Calu3 (cell line): ENCODE data around the gene EYS. TPM values are rescaled to one million over a fixed set of nuclear protein-coding genes. Genes with fewer than 3 reads are reported as not detected.

Source experiments
- BruUV-seq: library from RNA; stranded (reverse); fragments of 400-500 nt; replicated peaks from 2 replicates; lab custom pipeline; 2021; lab: Mats Ljungman, UMichigan
- CTCF ChIA-PET: fragments of 300-600 bp; sonication (Branson Sonifier 250); formaldehyde crosslinking; loops from one replicate; lab custom pipeline; 2022; ENCODE audit warnings: antibody characterized with exemption; lab: Charles Lee
- DNase-seq: peaks from one replicate; pipeline ENCODE4 v3.0.0; 2022
- H3K27ac Mint-ChIP-seq: one replicate; pipeline ENCODE4 v1.8.0; 2022; ENCODE audit warnings: mixed read lengths; ENCODE audit not compliant: unreplicated experiment
- H3K27me3 Mint-ChIP-seq: one replicate; pipeline ENCODE4 v1.8.0; 2022; ENCODE audit warnings: mixed read lengths; ENCODE audit not compliant: unreplicated experiment
- H3K36me3 Mint-ChIP-seq: one replicate; pipeline ENCODE4 v1.8.0; 2022; ENCODE audit warnings: mild to moderate bottlenecking, moderate library complexity, mixed read lengths; ENCODE audit not compliant: insufficient read depth, unreplicated experiment
- H3K4me1 Mint-ChIP-seq: one replicate; pipeline ENCODE4 v1.8.0; 2022; ENCODE audit warnings: mild to moderate bottlenecking, low read depth, mixed read lengths; ENCODE audit not compliant: unreplicated experiment
- H3K4me3 Mint-ChIP-seq: one replicate; pipeline ENCODE4 v1.8.0; 2022; ENCODE audit warnings: mild to moderate bottlenecking, low read depth, moderate library complexity, mixed read lengths; ENCODE audit not compliant: unreplicated experiment
- H3K9me3 Mint-ChIP-seq: one replicate; pipeline ENCODE4 v1.8.0; 2022; ENCODE audit warnings: low read depth, mixed read lengths; ENCODE audit not compliant: unreplicated experiment
- intact Hi-C: fragments of 100-400 bp; cut with micrococcal nuclease; formaldehyde crosslinking; loops from one replicate; pipeline ENCODE4 v1.10.0; 2022; ENCODE audit not compliant: unreplicated experiment
- total RNA-seq: library from RNA; stranded (reverse); gene quantifications from 2 replicates; pipeline ENCODE4 v1.2.3, GENCODE V29; 2022
- TF ChIP-seq, protein P1 (sequence below): fragments of 200-600 bp; IDR thresholded peaks from one replicate; pipeline ENCODE4 v1.8.0; 2022; ENCODE audit warnings: antibody characterized with exemption; ENCODE audit not compliant: unreplicated experiment

Gene EYS
- total RNA-seq, 1 experiment from 2014 or later: not detected

DNA sequence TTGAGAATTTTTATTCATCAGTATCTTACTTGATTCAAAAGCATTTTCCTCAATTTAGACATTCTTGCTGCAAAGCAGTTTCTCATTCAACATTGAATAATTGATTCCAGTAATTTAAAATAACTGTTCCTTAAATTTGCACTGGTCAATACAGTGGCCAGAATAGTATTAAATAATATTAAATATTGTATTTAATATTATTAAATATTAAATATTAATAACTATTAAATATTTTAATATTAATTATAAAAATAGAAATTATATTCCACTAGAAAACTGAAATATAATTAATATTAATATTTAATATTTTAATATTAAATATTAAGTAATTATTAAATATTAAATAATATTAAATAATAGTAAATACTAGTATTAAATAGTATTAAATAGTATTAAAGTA, 758.8 kb downstream of the EYS start:
- TF ChIP-seq, protein P1, sequence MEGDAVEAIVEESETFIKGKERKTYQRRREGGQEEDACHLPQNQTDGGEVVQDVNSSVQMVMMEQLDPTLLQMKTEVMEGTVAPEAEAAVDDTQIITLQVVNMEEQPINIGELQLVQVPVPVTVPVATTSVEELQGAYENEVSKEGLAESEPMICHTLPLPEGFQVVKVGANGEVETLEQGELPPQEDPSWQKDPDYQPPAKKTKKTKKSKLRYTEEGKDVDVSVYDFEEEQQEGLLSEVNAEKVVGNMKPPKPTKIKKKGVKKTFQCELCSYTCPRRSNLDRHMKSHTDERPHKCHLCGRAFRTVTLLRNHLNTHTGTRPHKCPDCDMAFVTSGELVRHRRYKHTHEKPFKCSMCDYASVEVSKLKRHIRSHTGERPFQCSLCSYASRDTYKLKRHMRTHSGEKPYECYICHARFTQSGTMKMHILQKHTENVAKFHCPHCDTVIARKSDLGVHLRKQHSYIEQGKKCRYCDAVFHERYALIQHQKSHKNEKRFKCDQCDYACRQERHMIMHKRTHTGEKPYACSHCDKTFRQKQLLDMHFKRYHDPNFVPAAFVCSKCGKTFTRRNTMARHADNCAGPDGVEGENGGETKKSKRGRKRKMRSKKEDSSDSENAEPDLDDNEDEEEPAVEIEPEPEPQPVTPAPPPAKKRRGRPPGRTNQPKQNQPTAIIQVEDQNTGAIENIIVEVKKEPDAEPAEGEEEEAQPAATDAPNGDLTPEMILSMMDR: no peak
- BruUV-seq: no TSS peak
- CTCF ChIA-PET: no interaction called here
- intact Hi-C loops: no loop called here
- Mint-ChIP-seq H3K36me3 (no peaks in the 10 kb centered on the region), H3K4me1 (no peaks in the 10 kb centered on the region), H3K27ac (no peak overlapping the region), H3K9me3 (peaks cover 2% of the 10 kb centered on the region), H3K27me3 (no peaks in the 10 kb centered on the region), H3K4me3 (no peak overlapping the region)
- DNase-seq: no peak

DNA sequence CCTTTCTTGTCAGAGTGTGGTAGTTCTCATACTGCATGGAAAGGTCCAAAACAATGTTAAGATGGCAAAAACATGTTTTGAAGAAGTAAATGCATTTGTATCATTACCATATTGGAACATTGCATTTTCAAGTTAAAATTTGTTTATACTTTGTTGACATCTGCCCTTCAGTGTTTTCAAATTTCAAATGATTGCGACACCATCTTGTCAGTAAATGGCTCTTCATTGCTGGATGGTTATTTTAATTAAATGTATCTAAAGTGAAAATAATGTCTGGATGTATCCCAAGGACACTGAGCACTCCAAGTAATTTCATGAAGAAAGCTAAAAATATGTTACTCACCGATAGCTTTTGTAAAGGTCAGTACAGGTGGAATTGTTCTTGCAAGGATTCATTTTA, 761.6 kb downstream of the EYS start:
- CTCF ChIA-PET: no interaction called here
- no TSS peak for BruUV-seq
- H3K27me3 Mint-ChIP-seq: no peaks in the 10 kb centered on the region
- H3K9me3 Mint-ChIP-seq: peaks cover 2% of the 10 kb centered on the region
- no peak for DNase-seq
- TF ChIP-seq, protein P1: no peak
- no peak overlapping the region for H3K27ac Mint-ChIP-seq
- intact Hi-C loops: no loop called here
- no peak overlapping the region for H3K4me3 Mint-ChIP-seq
- H3K36me3 Mint-ChIP-seq: no peaks in the 10 kb centered on the region
- H3K4me1 Mint-ChIP-seq: no peaks in the 10 kb centered on the region

DNA sequence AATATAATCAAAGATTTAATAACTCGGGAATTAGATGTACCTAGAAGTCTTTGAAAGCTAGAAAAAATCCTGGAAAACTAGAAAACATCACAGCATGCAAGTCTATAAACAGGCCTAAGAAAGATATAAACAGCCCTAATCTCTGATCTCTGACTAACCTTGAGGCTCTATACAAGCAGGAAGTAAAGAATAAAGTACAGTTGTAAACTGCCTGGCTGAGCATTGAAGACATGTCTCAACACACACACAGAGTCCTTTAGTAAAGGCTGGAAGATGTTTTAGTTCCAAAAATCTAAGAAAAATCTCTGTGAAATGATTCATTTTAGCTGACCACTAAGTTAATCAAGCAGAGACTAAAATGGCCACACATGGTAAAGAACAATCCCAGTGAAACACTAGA, 774.5 kb downstream of the EYS start:
- H3K4me1 Mint-ChIP-seq: no peaks in the 10 kb centered on the region
- H3K9me3 Mint-ChIP-seq: no peaks in the 10 kb centered on the region
- no peaks in the 10 kb centered on the region for H3K36me3 Mint-ChIP-seq
- no peak overlapping the region for H3K4me3 Mint-ChIP-seq
- no peaks in the 10 kb centered on the region for H3K27me3 Mint-ChIP-seq
- CTCF ChIA-PET: no interaction called here
- H3K27ac Mint-ChIP-seq: no peak overlapping the region
- DNase-seq: no peak
- intact Hi-C loops: no loop called here
- no TSS peak for BruUV-seq
- TF ChIP-seq, protein P1: no peak

DNA sequence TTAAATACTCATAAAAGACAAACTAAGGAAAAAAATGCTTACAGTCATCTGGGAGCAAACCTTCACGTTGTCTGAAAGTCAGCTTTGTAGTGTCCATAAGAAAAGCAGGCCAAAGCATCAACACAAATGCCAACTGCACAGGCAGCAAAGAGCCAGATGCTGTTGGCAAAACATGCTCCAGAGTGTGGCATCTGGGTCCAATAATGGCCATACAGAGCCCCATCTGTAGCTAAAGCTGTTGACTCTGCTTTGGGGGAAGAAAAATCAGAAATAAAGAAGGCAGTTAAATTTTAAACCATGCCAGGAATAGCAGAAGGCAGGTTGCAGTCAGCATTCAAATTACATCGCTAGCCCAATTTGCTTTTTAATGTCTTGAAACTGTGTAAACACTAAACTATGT, 776.3 kb downstream of the EYS start:
- CTCF ChIA-PET: no interaction called here
- no peaks in the 10 kb centered on the region for H3K4me1 Mint-ChIP-seq
- no peak overlapping the region for H3K4me3 Mint-ChIP-seq
- TF ChIP-seq, protein P1: no peak
- H3K27ac Mint-ChIP-seq: no peak overlapping the region
- intact Hi-C loops: no loop called here
- no TSS peak for BruUV-seq
- no peaks in the 10 kb centered on the region for H3K27me3 Mint-ChIP-seq
- peaks cover 2% of the 10 kb centered on the region for H3K9me3 Mint-ChIP-seq
- DNase-seq: no peak
- H3K36me3 Mint-ChIP-seq: no peaks in the 10 kb centered on the region
